ENCODE results near the gene CNTROB. TPM values are rescaled to one million over a fixed set of nuclear protein-coding genes. Genes with fewer than 3 reads are reported as not detected.

Gene CNTROB
- total and polyA plus RNA-seq, 12 donors = 11.8 to 85.2 (median 19.2) TPM

- H3K27ac ChIP-seq = peak overlapping the region; percentile 35 to 93 (median 90)
- H3K27me3 ChIP-seq = no peaks in the 10 kb centered on the region
- H3K4me1 ChIP-seq (replicated peaks in 1 of 2) = peaks cover 38 to 55% of the 10 kb centered on the region in 2 donors
- intact Hi-C loops (cut with DNase I) = no loop called here
- TF ChIP-seq CTCF (IDR thresholded peaks at IDR 0.05) (peak in 2 of 6 experiments; percentile 10 to 30), POLR2A (IDR thresholded peaks at IDR 0.05) (no peak)
- DNase-seq = no peak
- H3K36me3 ChIP-seq (replicated peaks in 1 of 2) = peaks cover 0 to 18% of the 10 kb centered on the region in 2 donors
- 1 to 2% (median 2%) methylated on average over 8 of the region's 8 CpGs for WGBS, 4 donors
- peak overlapping the region in 1 of 4 donors; percentile 97 for H3K4me3 ChIP-seq
- no peaks in the 10 kb centered on the region for H3K9me3 ChIP-seq (replicated peaks in 1 of 3)
Measured at GRCh38 chr17:7887038-7887481, 44.9 kb upstream of the CNTROB start.

- DNase-seq = peak; percentile 91 to 97 (median 95)
- 0 to 2% (median 1%) methylated on average over 19 to 35 of the region's 35 CpGs for WGBS, 4 donors
- Histone ChIP-seq H3K4me1 (replicated peaks in 1 of 2) (peaks cover 38 to 50% of the 10 kb centered on the region in 2 donors), H3K4me3 (peak overlapping the region in 3 of 4 donors; percentile 29 to 97 (median 38)), H3K36me3 (replicated peaks in 1 of 2) (peaks cover 0 to 20% of the 10 kb centered on the region in 2 donors), H3K27me3 (no peaks in the 10 kb centered on the region), H3K27ac (peak overlapping the region; percentile 81 to 93 (median 90)), H3K9me3 (replicated peaks in 1 of 3) (no peaks in the 10 kb centered on the region)
- TF ChIP-seq CTCF (IDR thresholded peaks at IDR 0.05) (no peak), POLR2A (IDR thresholded peaks at IDR 0.05) (peak in 1 of 2 donors; percentile 81)
- intact Hi-C loops (cut with DNase I) = no loop called here
Measured at GRCh38 chr17:7887482-7888183, 44.4 kb upstream of the CNTROB start.

- H3K9me3 ChIP-seq (replicated peaks in 1 of 3) = no peaks in the 10 kb centered on the region
- no peaks in the 10 kb centered on the region for H3K27me3 ChIP-seq
- peak in 3 of 7 donors; percentile 4 to 58 (median 36) for DNase-seq
- peaks cover 0 to 24% of the 10 kb centered on the region in 2 donors for H3K36me3 ChIP-seq (replicated peaks in 1 of 2)
- intact Hi-C loops (cut with DNase I) = no loop called here
- 40 to 54% (median 46%) methylated on average over 15 to 18 of the region's 18 CpGs for WGBS, 4 donors
- peaks cover 38 to 44% of the 10 kb centered on the region in 2 donors for H3K4me1 ChIP-seq (replicated peaks in 1 of 2)
- peak within 1 kb of the TSS in 3 of 4 donors; percentile 29 to 97 (median 38) for H3K4me3 ChIP-seq
- H3K27ac ChIP-seq = peak within 1 kb of the TSS; percentile 81 to 93 (median 90)
- TF ChIP-seq CTCF (IDR thresholded peaks at IDR 0.05) (no peak), POLR2A (IDR thresholded peaks at IDR 0.05) (no peak)
Measured at GRCh38 chr17:7888184-7888920, 43.7 kb upstream of the CNTROB start, which contains the start of gene CHD3. TSS of gene CHD3 (plus strand) at chr17:7888789. CDS start at chr17:7889001, 212 bp downstream.

Measured in adrenal gland (tissue), 12 donors.